ENCODE results near the gene PCLO.

GRCh38 chr7:82975811-82976468 is 186.7 kb downstream of the PCLO start:
- TF ChIP-seq FOXM1 (IDR thresholded peaks at IDR 0.05; ENCODE audit: borderline replicate concordance) (no peak), ELF4 (IDR thresholded peaks at IDR 0.05) (no peak), ARNT (IDR thresholded peaks at IDR 0.05) (no peak), BHLHE40 (IDR thresholded peaks at IDR 0.05; ENCODE audit: borderline replicate concordance) (no peak), SP1 (IDR thresholded peaks at IDR 0.05) (no peak), SUZ12 (IDR thresholded peaks at IDR 0.05) (no peak), ZNF384 (IDR thresholded peaks at IDR 0.05) (no peak), L3MBTL2 (conservative IDR thresholded peaks at IDR 0.05) (no peak), NFRKB (IDR thresholded peaks at IDR 0.05) (no peak), CTBP1 (IDR thresholded peaks at IDR 0.05; ENCODE audit: borderline replicate concordance) (no peak), TARDBP (IDR thresholded peaks at IDR 0.05) (no peak)
- TF ChIP-seq, protein P1, sequence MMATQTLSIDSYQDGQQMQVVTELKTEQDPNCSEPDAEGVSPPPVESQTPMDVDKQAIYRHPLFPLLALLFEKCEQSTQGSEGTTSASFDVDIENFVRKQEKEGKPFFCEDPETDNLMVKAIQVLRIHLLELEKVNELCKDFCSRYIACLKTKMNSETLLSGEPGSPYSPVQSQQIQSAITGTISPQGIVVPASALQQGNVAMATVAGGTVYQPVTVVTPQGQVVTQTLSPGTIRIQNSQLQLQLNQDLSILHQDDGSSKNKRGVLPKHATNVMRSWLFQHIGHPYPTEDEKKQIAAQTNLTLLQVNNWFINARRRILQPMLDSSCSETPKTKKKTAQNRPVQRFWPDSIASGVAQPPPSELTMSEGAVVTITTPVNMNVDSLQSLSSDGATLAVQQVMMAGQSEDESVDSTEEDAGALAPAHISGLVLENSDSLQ (IDR thresholded peaks at IDR 0.05), result no peak
